HL-60/S4 treated with phorbol 12-myristate 13-acetate at 8.2 ng/mL for 4 days and 3 days (cell line): ENCODE results near the gene DAG1.

Experiments used
- in situ Hi-C: fragments of 300-500 bp; cut with MboI; formaldehyde crosslinking; loops from 2 replicates; pipeline ENCODE4 v1.15.0; 2022; ENCODE audit warnings: low sequenced_read_pairs

The DAG1 gene

DNA sequence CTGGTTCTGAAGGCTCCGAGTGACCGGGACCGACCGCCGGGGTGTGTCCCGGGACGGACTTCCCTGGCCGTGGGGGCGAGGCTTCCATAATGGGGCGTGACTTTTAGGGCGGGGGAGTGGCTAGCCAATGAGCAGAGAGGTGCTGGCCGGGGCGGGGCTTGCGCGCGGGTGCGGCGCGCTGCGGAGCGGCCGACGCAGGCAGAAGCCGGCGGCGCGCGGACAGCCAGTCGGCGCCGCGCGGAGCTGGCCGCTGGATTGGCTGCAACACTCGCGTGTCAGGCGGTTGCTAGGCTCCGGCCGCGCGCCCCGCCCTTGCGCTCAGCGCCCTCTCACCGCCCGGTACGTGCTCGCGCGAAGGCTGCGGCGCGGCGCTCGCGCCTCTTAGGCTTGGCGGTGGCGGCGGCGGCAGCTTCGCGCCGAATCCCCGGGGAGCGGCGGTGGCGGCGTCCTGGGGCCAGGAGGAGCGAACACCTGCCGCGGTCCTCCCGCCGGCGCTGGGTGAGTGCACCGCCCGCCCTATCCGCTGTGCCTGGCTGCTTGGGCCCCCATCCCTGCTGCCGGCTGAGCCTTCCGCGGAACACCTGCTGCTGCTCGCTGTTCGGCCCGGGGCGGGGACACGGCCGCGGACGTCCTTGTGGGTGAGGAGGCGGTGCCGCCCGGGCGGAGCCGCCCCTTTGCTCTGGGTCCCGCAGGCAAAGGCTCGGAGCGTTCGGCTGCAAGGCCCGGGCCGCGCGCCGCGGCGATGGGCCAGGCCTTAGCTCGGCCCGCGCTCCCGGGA lies at the start of gene DAG1:
Gene DAG1, plus strand, starts transcription at position 332 of the 778 bp plus-strand sequence. CDS start 40,268 bp downstream, outside the sequence.
- in situ Hi-C loops, result no loop called here

DNA sequence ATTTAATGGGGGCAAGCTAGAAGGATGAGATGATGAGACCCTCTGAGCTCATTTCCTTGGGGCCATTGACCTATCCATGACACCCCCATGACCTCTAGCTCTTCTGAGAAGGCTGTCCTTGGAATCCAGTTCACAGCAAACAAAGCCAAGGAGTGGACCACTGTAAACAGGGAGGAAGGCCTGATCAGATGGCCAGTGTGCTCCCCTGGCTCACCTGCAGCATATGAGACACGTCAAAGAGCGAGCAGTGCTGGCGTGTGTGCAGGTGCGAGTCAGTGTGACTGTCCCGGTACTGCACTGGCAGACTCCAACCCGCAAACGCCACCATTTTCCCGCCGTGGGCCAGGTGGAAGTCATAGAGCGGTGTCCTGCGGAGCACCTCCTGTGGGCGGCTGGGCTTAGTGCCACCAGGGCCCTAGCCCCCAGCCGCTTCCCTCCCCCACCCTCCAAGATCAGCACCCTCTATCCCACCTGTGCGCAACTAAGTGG lies 48.1 kb upstream of the DAG1 start:
- in situ Hi-C loops, result no loop called here

DNA sequence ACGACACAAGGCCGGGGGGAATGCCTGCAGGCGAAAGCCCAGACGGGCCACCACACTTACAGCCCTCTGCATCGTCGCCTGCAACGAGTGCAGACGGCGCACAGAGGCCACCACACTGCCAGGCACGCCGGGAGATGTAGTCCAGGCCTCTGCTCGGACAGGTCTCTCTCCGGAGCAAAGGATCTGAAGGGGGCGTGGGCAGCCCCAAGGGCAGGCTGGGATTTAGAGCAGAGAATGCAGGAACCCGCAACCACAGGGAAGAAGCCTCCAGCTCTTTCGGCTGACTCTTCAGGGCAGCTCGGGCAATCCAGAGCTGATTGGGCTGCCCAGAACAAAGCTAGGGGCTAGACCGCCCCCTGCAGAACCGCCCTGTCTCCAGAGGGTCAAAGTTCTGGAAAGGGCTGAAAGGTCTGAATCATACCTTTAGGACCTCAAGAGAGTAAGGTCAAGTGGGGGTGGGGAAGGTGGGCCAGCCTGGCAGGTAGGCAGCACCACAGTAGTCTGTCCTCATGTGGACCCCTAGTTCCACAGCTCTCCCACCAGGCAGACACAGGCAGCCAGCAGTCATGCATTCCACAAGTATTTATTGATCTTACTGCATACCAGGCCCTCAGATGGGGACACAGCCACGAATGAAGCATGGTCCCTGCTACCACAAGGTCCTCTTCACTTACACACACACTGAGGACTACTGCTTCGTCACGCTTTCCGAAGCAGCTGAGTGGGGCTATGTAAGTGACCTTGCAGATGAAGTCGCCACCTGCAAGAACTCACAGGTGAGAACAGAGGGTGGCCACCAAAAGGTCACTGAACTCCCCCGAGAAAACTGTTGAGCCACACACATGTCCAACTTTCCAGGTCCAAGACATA lies 47.5 kb upstream of the DAG1 start, which contains the start of gene AMT:
Gene AMT, minus strand, starts transcription at position 95 of the 870 bp plus-strand sequence. Its CDS starts 23 bp downstream, at position 72.
- in situ Hi-C loops, result no loop called here

DNA sequence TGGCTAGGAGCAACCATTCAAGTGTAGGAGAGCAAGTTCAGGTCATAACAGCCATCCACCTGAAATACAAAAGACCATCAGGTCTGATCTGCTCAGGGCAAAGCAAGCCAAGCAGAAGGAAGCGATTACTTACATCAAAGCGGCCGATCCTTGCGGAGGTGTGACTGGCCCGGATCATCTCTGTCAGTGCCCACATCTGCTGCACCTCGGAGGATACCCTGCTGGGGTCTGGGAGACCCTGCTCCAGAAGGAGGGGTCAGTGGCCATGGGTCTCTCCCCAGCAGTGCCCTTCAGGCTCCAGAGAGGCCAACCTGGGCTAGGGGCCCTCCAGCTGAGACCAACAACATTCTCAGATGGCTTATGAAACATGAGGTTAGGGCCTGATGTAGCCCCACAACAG lies 45.3 kb upstream of the DAG1 start:
- in situ Hi-C loops, result no loop called here

DNA sequence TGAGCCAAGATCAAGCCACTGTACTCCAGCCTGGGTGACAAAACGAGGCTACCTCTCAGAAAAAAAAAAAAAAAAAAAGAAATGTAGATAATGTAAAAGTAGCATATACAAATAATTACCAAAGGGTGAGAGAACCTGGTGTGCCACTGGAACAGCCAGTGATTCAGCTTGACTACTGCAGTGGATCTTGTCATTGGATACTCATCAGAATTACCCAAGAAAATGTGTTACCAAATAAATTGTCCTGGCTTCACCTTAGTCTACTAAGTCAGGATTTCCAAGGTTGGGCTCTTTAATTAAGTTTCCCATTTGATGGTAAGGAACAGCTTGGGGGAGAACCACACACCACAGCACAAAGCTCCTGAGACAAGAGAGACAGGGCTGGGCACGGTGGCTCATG lies 42.5 kb upstream of the DAG1 start:
- in situ Hi-C loops, result no loop called here

DNA sequence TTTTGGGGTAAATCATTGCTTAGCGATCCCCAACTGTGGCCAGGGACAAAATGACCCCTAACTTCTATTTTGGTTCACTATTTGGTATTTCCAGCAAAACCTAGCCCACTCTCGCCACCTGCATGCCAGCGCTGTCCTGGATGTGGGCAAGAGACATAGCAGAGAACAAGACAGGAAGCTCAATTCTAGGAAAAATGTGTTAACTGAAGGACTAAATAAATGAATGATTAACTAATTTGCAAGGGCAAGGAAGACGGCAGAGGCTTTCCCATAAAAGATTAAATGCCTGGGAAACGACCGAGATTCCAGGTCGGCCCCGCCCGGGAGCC lies 41.4 kb upstream of the DAG1 start:
- in situ Hi-C loops, result no loop called here

DNA sequence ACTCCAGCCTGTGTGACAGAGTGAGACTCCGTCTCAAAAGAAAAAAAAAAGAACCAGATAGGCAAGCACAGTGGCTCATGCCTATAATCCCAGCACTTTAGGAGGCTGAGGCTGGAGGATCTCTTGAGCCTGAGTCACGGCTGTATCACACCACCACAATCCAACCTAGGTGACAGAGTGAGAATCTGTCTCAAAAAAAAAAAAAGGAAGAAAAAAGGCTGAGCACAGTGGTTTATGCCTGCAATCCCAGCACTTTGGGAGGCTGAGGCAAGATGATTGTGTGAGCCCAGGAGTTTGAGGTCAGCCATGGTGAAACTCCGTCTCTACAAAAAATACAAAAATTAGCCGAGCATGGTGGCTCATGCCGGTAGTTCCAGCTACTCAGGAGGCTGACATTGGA lies 35.3 kb upstream of the DAG1 start:
- in situ Hi-C loops, result no loop called here

DNA sequence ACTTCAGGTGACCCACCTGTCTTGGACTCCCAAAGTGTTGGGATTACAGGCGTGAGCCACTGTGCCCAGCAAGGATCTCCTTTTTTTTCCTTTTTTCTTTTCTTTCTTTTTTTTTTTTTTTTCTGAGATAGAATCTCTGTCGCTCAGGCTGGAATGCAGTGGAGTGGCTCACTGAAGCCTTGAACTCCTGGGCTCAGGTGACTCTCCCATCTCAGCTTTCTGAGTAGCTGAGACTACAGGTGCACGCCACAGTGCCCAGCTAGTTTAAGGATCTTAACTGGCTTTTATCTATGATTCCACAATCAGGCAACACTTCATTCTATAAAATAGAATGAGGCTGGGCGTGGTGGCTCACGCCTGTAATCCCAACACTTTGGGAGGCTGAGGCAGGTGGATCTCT lies 24.7 kb upstream of the DAG1 start:
- in situ Hi-C loops, result no loop called here

DNA sequence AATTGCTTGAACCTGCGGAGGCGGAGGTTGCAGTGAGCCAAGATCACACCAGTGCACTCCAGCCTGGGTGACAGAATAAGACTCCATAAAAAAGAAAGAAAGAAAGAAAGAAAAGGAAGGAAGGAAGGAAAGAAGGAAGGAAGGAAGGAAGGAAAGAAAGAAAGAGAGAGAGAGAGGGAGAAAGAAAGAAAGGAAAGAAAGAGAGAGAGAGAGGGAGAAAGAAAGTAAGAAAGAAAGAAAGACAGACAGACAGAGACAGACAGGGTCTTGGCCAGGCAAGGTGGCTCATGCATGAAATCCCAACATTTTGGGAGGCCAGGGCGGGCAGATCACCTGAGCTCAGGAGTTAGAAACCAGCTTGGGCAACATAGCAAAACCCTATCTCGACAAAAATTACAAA lies 16.4 kb upstream of the DAG1 start:
- in situ Hi-C loops, result no loop called here

DNA sequence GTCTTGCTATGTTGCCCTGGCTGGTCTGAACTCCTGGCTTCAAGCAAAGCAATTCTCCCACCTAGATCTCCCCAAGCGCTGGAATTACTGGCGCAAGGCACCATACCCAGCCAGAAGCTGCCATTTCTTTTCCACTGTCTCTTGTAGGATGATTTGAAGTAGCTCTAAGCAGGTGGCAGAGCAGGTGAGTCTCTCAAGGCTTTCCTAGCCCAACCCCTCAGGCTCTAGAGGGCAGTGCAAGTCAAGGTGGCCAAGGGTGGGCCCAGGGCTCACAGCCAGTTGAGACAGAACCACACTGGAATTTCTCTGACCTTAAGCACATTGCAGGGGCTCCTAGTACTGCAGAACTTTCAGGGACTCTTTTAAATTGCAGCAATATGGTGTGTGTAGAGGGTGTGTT lies 15.6 kb upstream of the DAG1 start:
- in situ Hi-C loops, result no loop called here

DNA sequence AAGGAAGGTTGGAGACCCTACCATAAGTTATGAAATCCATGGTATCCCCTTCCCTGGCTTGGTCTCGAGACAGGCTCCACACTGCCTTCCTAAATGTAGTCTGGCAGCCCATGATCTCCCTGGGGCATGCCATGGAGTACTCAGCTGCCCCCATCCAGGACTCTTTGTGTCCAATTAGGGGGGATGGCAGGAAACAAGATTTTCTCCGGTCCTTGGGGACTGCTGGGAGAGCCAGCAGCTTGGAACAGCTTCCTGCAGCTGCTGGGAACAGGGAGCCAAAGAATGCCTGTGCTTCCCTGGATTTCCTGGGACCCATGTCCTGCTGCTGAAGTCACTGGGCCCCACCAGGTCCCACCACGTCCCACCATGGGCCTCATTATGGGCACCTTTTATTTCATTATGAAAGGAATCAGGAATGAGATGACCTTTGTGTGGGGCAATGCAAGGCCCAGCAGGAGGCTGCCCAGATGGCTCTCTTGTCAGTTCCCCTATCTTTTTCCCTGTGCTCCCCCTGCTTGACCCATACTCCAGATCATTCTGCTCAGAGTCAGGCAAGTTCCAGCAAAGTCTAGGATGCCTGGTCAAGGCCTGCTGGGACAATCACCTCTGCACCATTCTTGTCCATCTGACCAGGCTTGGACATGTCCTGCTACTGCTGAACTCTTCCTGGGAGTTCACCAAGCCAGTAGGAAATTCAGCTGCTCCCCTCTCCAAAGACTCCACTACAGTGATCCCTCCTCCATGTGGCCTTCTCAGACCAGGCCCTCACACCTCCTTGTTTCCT lies 15.0 kb upstream of the DAG1 start:
- in situ Hi-C loops, result no loop called here

DNA sequence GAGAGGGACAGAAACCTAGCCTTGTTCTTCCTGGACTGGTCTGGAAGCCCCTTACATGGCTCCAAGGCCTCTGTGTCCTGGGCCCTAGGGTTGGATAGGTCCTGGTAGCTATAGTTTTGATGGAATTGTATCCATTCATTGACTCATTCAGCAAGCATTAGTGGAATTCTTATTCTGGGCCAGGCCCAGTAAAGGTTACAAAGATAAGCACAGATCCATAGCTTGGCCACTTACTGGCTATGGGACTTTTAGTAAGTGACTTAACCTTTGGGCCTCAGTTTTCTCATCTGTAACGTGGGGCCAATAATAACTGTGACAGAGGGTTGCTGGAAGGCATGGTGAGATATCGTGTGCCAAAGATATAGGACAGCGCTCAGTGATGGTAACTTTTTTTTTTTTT lies 13.6 kb upstream of the DAG1 start:
- in situ Hi-C loops, result no loop called here

DNA sequence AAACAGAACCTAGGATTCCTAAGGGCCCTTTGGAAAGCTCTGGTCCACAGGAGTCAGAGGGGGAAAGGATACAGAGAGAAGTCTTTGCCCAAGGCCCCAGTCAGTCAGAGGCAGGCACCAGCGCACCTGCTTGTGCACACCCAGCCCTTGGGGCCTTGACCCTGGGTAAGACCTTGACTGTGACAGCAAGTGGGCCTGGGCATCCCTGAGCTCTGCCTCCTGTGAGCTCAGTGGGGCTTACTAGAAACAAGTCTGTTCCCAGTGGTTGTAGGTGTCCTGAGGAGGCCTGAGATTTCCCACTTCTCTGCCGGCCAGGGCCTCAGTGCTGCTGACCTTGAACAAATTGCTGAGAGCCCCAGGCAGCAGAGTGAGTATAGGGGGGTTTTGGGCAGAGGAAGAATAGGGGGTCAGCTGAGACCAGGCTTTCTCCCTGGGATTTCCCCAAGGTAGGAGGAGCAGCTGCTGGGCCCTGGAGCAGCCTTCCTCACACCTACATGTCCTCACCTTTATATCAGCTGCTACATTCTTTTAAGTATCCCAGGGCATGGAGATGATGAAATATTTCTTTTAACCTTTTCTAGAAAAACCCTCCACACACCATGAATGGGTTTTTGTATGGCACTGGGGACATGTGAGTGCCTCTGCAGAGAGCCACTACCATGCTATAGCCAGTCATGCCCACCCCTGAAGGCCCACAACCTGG lies 9.7 kb upstream of the DAG1 start:
- in situ Hi-C loops, result no loop called here

DNA sequence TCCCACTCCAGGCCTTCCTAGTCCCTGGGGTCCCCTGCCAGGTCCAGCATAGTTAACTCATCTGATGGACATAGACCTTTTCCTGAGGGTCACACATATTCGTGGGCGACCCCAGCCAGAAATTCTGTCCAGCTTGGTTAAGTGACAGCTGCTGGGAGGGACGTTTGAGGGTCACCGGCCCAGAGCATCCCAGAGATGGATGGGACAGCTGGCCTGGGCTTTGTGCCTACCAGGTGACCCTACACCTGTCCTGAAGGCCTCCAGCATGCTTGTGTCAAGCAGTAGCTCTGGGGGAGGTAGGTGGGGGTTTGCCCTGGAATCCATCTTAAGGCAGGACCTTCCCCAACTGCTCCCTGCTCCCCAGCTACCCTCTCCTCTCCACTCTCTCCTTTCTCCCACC lies 9.1 kb upstream of the DAG1 start:
- in situ Hi-C loops, result no loop called here

DNA sequence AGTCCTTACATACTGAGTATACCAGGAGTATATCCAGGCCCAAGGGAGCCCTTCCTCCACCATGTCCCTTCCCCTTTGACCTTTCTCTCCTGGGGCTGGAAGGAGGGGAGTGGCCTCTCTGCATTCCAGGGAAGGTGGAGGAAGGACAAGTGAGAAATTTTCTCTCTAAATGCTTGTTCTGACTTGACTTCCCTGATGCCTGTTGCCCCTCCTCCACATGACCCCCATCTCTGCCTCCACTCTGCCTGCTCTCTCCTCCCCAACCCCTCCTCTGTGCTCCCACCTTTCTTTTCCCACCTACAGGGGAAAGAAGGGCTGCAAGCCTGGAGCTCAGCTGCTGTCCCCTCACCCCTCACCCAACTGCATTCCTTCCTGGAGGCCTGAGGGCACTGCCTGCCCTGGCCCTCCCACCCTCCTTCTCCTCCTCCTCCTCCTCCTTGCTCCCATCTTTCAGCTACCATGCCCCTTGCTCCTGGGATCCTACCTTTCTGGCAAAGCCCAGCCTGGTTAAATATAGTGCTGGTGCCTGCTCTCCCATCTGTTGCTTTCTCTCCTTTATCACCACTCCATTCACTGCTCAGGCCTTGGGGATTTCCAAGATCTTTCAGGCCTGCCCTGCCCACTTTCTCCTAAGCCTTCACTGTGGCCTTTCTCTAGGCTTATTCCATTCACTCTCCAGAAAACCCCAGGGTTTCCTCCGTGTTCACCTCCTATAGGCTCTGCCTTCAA lies 8.5 kb upstream of the DAG1 start:
- in situ Hi-C loops, result no loop called here

DNA sequence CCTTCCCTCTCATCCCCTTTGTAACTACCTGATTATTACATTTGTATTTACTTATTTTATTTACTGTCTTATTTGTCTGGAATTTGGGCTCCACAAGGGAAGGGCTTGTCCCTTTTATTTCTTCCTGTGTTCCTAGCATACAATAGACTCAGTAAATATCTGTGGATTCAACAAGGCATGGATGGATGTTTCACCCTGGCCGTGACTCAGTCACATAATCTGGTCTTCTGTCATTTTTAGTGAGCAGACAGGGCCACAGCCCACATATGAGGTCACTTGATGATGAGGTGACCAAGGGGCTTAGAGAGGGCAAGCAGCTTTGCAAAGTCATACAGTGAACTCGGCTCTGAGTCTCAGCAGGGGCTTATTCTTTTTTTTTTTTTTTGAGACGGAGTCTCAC lies 7.8 kb upstream of the DAG1 start:
- in situ Hi-C loops, result no loop called here

DNA sequence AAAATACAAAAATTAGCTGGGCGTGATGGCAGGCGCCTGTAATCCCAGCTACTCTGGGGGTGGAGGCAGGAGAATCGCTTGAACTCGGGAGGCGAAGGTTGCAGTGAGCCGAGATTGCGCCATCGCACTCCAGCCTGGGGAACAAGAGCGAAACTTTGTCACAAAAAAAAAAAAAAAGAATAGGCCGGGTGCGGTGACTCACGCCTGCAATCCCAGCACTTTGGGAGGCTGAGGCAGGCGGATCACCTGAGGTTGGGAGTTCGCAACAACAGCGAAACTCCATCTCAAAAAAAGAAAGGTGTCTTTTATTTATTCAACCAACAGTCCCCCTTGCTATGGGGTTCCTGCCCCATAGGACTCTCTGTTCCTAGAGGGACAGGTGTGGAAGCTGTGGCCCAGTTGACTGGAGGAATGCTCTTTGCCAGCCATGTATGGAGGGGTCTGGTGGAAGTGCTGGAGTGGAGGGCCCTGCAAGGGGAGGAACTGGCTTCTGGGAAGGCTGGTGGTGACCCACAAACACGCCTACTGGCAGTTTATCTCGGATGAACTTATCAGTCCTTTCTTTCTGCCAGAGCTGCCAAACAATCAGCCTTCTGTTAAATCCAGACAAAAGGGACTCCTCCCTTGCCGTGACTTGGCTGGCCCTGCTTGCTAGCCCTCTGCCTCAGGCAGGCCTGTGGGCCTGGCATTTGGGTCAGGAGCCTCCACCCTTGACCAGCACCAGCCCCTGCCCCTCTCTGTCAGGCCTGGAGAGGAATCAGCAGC lies 4.6 kb upstream of the DAG1 start:
- in situ Hi-C loops, result no loop called here

DNA sequence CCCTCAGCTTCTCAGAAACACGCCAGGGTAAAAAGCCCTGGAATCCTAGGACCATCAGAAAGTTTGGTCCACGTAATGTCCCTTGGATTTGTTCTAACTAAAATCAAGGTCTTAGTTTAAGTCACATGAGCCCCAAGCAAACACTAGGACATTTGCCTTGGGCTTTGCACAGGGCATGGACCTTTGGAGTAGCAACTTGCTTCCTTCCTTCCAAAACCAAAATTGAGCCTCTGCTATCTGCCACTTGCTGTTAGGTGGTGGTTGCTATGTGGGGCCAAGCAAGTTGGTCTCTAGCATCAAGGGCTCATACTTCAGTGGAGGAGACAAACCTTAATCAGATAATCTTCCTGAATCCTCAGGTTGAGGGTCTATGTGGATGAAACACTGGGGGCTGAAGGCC lies 4.0 kb upstream of the DAG1 start:
- in situ Hi-C loops, result no loop called here
